Calu3 (cell line): ENCODE data around the gene DLX2. TPM values are rescaled to one million over a fixed set of nuclear protein-coding genes. Genes with fewer than 3 reads are reported as not detected.

Experiments
- BruUV-seq: library from RNA; stranded (reverse); fragments of 400-500 nt; replicated peaks from 2 replicates; lab custom pipeline; 2021; lab: Mats Ljungman, UMichigan
- CTCF ChIA-PET: fragments of 300-600 bp; sonication (Branson Sonifier 250); formaldehyde crosslinking; loops from one replicate; lab custom pipeline; 2022; ENCODE audit warnings: antibody characterized with exemption; lab: Charles Lee
- DNase-seq: peaks from one replicate; pipeline ENCODE4 v3.0.0; 2022
- H3K27ac Mint-ChIP-seq: one replicate; pipeline ENCODE4 v1.8.0; 2022; ENCODE audit warnings: mixed read lengths; ENCODE audit not compliant: unreplicated experiment
- H3K27me3 Mint-ChIP-seq: one replicate; pipeline ENCODE4 v1.8.0; 2022; ENCODE audit warnings: mixed read lengths; ENCODE audit not compliant: unreplicated experiment
- H3K36me3 Mint-ChIP-seq: one replicate; pipeline ENCODE4 v1.8.0; 2022; ENCODE audit warnings: mild to moderate bottlenecking, moderate library complexity, mixed read lengths; ENCODE audit not compliant: insufficient read depth, unreplicated experiment
- H3K4me1 Mint-ChIP-seq: one replicate; pipeline ENCODE4 v1.8.0; 2022; ENCODE audit warnings: mild to moderate bottlenecking, low read depth, mixed read lengths; ENCODE audit not compliant: unreplicated experiment
- H3K4me3 Mint-ChIP-seq: one replicate; pipeline ENCODE4 v1.8.0; 2022; ENCODE audit warnings: mild to moderate bottlenecking, low read depth, moderate library complexity, mixed read lengths; ENCODE audit not compliant: unreplicated experiment
- H3K9me3 Mint-ChIP-seq: one replicate; pipeline ENCODE4 v1.8.0; 2022; ENCODE audit warnings: low read depth, mixed read lengths; ENCODE audit not compliant: unreplicated experiment
- CTCF ChIP-seq: fragments of 200-600 bp; IDR thresholded peaks from one replicate; pipeline ENCODE4 v1.8.0; 2022; ENCODE audit warnings: antibody characterized with exemption; ENCODE audit not compliant: unreplicated experiment
- intact Hi-C: fragments of 100-400 bp; cut with micrococcal nuclease; formaldehyde crosslinking; loops from one replicate; pipeline ENCODE4 v1.10.0; 2022; ENCODE audit not compliant: unreplicated experiment
- total RNA-seq: library from RNA; stranded (reverse); gene quantifications from 2 replicates; pipeline ENCODE4 v1.2.3, GENCODE V29; 2022

The DLX2 gene
- total RNA-seq, 1 experiment from 2014 or later = not detected

DNA sequence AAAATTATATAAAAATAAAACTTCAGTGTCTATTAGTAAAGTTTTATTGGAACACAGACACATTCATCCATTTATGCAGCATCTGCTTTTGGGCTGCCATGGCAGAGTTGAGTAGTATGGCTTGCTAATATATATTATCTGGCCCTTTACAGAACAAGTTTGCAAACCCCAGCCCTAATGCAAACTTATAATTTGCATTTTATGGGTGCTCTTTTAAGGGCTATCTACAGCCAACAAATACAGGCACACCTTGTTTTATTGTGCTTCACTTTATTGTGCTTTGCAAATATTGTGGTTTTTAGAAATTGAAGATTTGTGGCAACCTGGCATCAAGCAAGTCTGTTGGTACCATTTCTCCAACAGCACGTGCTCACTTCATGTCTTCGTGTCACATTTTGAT lies 35.2 kb upstream of the DLX2 start:
- Mint-ChIP-seq H3K27ac (no peak overlapping the region), H3K4me1 (no peaks in the 10 kb centered on the region), H3K36me3 (no peaks in the 10 kb centered on the region), H3K27me3 (peaks cover 12% of the 10 kb centered on the region), H3K9me3 (no peaks in the 10 kb centered on the region), H3K4me3 (no peak overlapping the region)
- intact Hi-C loops = no loop called here
- no TSS peak for BruUV-seq
- CTCF ChIA-PET = no interaction called here
- DNase-seq = no peak
- no peak for TF ChIP-seq CTCF

GRCh38 chr2:172137109-172137508 lies 34.4 kb upstream of the DLX2 start:
- no peak overlapping the region for H3K4me3 Mint-ChIP-seq
- no TSS peak for BruUV-seq
- TF ChIP-seq CTCF = no peak
- DNase-seq = no peak
- H3K27me3 Mint-ChIP-seq = peaks cover 8% of the 10 kb centered on the region
- no peaks in the 10 kb centered on the region for H3K36me3 Mint-ChIP-seq
- H3K27ac Mint-ChIP-seq = no peak overlapping the region
- intact Hi-C loops = no loop called here
- H3K9me3 Mint-ChIP-seq = no peaks in the 10 kb centered on the region
- H3K4me1 Mint-ChIP-seq = no peaks in the 10 kb centered on the region
- CTCF ChIA-PET = no interaction called here

GRCh38 chr2:172135446-172135845 lies 32.7 kb upstream of the DLX2 start:
- no peak for DNase-seq
- BruUV-seq = no TSS peak
- CTCF ChIA-PET = no interaction called here
- no peaks in the 10 kb centered on the region for H3K36me3 Mint-ChIP-seq
- H3K9me3 Mint-ChIP-seq = no peaks in the 10 kb centered on the region
- no peak overlapping the region for H3K4me3 Mint-ChIP-seq
- intact Hi-C loops = no loop called here
- no peak for TF ChIP-seq CTCF
- H3K27ac Mint-ChIP-seq = no peak overlapping the region
- no peaks in the 10 kb centered on the region for H3K27me3 Mint-ChIP-seq
- no peaks in the 10 kb centered on the region for H3K4me1 Mint-ChIP-seq

- Mint-ChIP-seq H3K9me3 (no peaks in the 10 kb centered on the region), H3K36me3 (no peaks in the 10 kb centered on the region), H3K4me1 (no peaks in the 10 kb centered on the region), H3K27me3 (no peaks in the 10 kb centered on the region), H3K27ac (no peak overlapping the region), H3K4me3 (no peak overlapping the region)
- BruUV-seq = no TSS peak
- DNase-seq = no peak
- no peak for TF ChIP-seq CTCF
- intact Hi-C loops = no loop called here
- CTCF ChIA-PET = interaction anchor here (0.6 to 0.7 kb wide), 2 partner anchors 8 to 92 kb away, joined by 5 to 7 read pairs; no protein-coding TSS in a partner anchor
These were observed 31.6 kb upstream of the DLX2 start for GRCh38 chr2:172134270-172134669.
